GM23338 (cell line): Measurements from ENCODE around the gene B4GALT2. TPM values are rescaled to one million over a fixed set of nuclear protein-coding genes. Genes with fewer than 3 reads are reported as not detected.

Experiments used
- ATAC-seq: fragments of 200-7000 bp; cut with Tn5 transposase; 3 replicates; pipeline ENCODE4 v1.9.1; 2020
- DNase-seq: peaks from one replicate; pipeline ENCODE4 v3.0.0-alpha.2; 2015; ENCODE audit warnings: low spot score
- H2AFZ ChIP-seq: fragments of 200-600 bp; sonication (generic); 2 replicates; pipeline ENCODE4 v1.8.0; 2016; ENCODE audit warnings: antibody characterized with exemption, mild to moderate bottlenecking, moderate library complexity
- H3F3A ChIP-seq: fragments of 200-600 bp; sonication (generic); replicated peaks from 2 replicates; pipeline ENCODE4 v1.8.0; 2017; ENCODE audit warnings: antibody characterized with exemption, mixed run types, low read depth
- H3K27ac ChIP-seq: fragments of 200-600 bp; sonication (generic); 2 replicates; pipeline ENCODE4 v1.6.1; 2016; ENCODE audit warnings: low read depth
- H3K27me3 ChIP-seq: fragments of 200-600 bp; sonication (generic); 2 replicates; pipeline ENCODE4 v1.8.0; 2016; ENCODE audit warnings: mild to moderate bottlenecking, mixed run types, moderate library complexity; ENCODE audit not compliant: insufficient read depth
- H3K36me3 ChIP-seq: fragments of 200-600 bp; sonication (generic); 2 replicates; pipeline ENCODE4 v1.8.0; 2016; ENCODE audit warnings: mild to moderate bottlenecking; ENCODE audit not compliant: insufficient read depth
- H3K4me1 ChIP-seq: fragments of 200-600 bp; sonication (generic); 2 replicates; pipeline ENCODE4 v1.8.0; 2016; ENCODE audit warnings: mild to moderate bottlenecking, moderate library complexity; ENCODE audit not compliant: insufficient read depth
- H3K4me2 ChIP-seq: fragments of 200-600 bp; sonication (generic); 2 replicates; pipeline ENCODE4 v1.7.1; 2017; ENCODE audit warnings: mixed run types
- H3K4me3 ChIP-seq: fragments of 200-600 bp; sonication (generic); 2 replicates; pipeline ENCODE4 v1.6.1; 2016; ENCODE audit warnings: mixed run types
- H3K79me2 ChIP-seq: fragments of 200-600 bp; sonication (generic); replicated peaks from 2 replicates; pipeline ENCODE4 v1.8.0; 2017; ENCODE audit warnings: mild to moderate bottlenecking; ENCODE audit not compliant: insufficient read depth
- H3K9me2 ChIP-seq: fragments of 200-600 bp; sonication (generic); 2 replicates; pipeline ENCODE4 v1.8.0; 2017; ENCODE audit not compliant: insufficient read depth
- H4K20me1 ChIP-seq: fragments of 200-600 bp; sonication (generic); replicated peaks from 2 replicates; pipeline ENCODE4 v1.8.0; 2017; ENCODE audit warnings: mild to moderate bottlenecking; ENCODE audit not compliant: insufficient read depth
- H3K27ac Mint-ChIP-seq: 2 replicates; pipeline ENCODE4 v1.8.0; 2020; ENCODE audit warnings: inconsistent platforms, mild to moderate bottlenecking, moderate library complexity, mixed read lengths
- H3K27me3 Mint-ChIP-seq: 3 replicates; pipeline ENCODE4 v1.8.0; 2022; ENCODE audit warnings: low read depth, mild to moderate bottlenecking, moderate library complexity, mixed read lengths, inconsistent platforms; ENCODE audit not compliant: insufficient read depth, poor library complexity
- H3K36me3 Mint-ChIP-seq: 3 replicates; pipeline ENCODE4 v1.8.0; 2021; ENCODE audit warnings: low read depth, mild to moderate bottlenecking, inconsistent platforms, moderate library complexity, mixed read lengths
- H3K4me1 Mint-ChIP-seq: 3 replicates; pipeline ENCODE4 v1.8.0; 2020; ENCODE audit warnings: mild to moderate bottlenecking, inconsistent platforms, mixed read lengths
- H3K4me3 Mint-ChIP-seq: 3 replicates; pipeline ENCODE4 v1.8.0; 2021; ENCODE audit warnings: moderate library complexity, mild to moderate bottlenecking, inconsistent platforms, mixed read lengths
- H3K9me3 Mint-ChIP-seq: 3 replicates; pipeline ENCODE4 v1.8.0; 2020; ENCODE audit warnings: moderate library complexity, mild to moderate bottlenecking, inconsistent platforms, mixed read lengths
- ETS1 ChIP-seq: IDR thresholded peaks from 2 replicates; pipeline ENCODE4 v1.6.1; 2016; ENCODE audit warnings: antibody characterized with exemption
- EZH2phosphoT487 ChIP-seq: fragments of 200-600 bp; sonication (generic); IDR thresholded peaks from one replicate; pipeline ENCODE4 v1.8.1; 2018; ENCODE audit warnings: antibody characterized with exemption; ENCODE audit not compliant: unreplicated experiment
- POLR2AphosphoS5 ChIP-seq: IDR thresholded peaks from 2 replicates; pipeline ENCODE4 v1.6.1; 2016; ENCODE audit warnings: antibody characterized with exemption, low read depth
- REST ChIP-seq: IDR thresholded peaks from one replicate; pipeline ENCODE4 v1.6.1; 2018; ENCODE audit warnings: antibody characterized with exemption; ENCODE audit not compliant: unreplicated experiment
- STAT1 ChIP-seq: IDR thresholded peaks from one replicate; pipeline ENCODE4 v1.6.1; 2016; ENCODE audit warnings: antibody characterized with exemption; ENCODE audit not compliant: unreplicated experiment
- ZNF114 ChIP-seq: fragments of 250-450 bp; sonication (Bioruptor Pico); IDR thresholded peaks from 2 replicates; pipeline ENCODE4 v1.5.0; 2020; ENCODE audit warnings: mild to moderate bottlenecking, moderate library complexity
- ZNF331 ChIP-seq: fragments of 250-450 bp; sonication (Bioruptor Pico); IDR thresholded peaks from 2 replicates; pipeline ENCODE4 v1.5.0; 2020; ENCODE audit warnings: low read depth, mild to moderate bottlenecking, moderate library complexity
- ZNF462 ChIP-seq: fragments of 250-450 bp; sonication (Bioruptor Pico); IDR thresholded peaks from 2 replicates; pipeline ENCODE4 v1.5.0; 2020; ENCODE audit warnings: mild to moderate bottlenecking, moderate library complexity
- polyA plus RNA-seq: library from polyadenylated mRNA; unstranded; fragments of >200 nt; fragmentation: Nextera tagmentation; extraction: Ambion mirVana; gene quantifications from 2 replicates; pipeline ENCODE4 v1.2.1, GENCODE V29; 2016
- total RNA-seq: library from RNA; depleted of rRNA; stranded (reverse); fragments of >200 nt; shearing (Covaris generic); gene quantifications from 2 replicates; pipeline ENCODE4 v1.2.3, GENCODE V29; 2014

Gene B4GALT2
- total and polyA plus RNA-seq, 2 experiments from 2014 or later = 22.4 to 63.1 TPM

- TF ChIP-seq ZNF462 (CRISPR knock-in tag) (no peak), EZH2phosphoT487 (no peak), STAT1 (no peak), ETS1 (no peak)
These were observed 4.4 kb downstream of the B4GALT2 start (continued) for GRCh38 chr1:43983253-43983899.

GRCh38 chr1:43984855-43985254 is 5.8 kb downstream of the B4GALT2 start:
- ATAC-seq (no peak), DNase-seq (no peak)
- H3K36me3 ChIP-seq = no peaks in the 10 kb centered on the region
- peaks cover 9% of the 10 kb centered on the region; the same call in 1 of the 2 replicates for H3F3A ChIP-seq
- no peak overlapping the region for H3K27ac ChIP-seq
- H3K4me1 ChIP-seq = peaks cover 7% of the 10 kb centered on the region; the same call in 1 of the 2 replicates
- H4K20me1 ChIP-seq = no peaks in the 10 kb centered on the region; the same call in 1 of the 2 replicates
- Mint-ChIP-seq H3K4me3 (no peak overlapping the region), H3K9me3 (no peaks in the 10 kb centered on the region), H3K4me1 (peaks cover 11% of the 10 kb centered on the region), H3K36me3 (peaks cover 33% of the 10 kb centered on the region), H3K27ac (no peak overlapping the region), H3K27me3 (peaks cover 29% of the 10 kb centered on the region)
- TF ChIP-seq ZNF331 (CRISPR knock-in tag) = no peak
- TF ChIP-seq EZH2phosphoT487 = no peak
- no peak for TF ChIP-seq ZNF114
- no peak for TF ChIP-seq POLR2AphosphoS5
- TF ChIP-seq REST = no peak
- 0 out of 2 replicates have a peak, but pooled peaks cover 2% of the 10 kb centered on the region for H3K27me3 ChIP-seq
- no peak overlapping the region for H2AFZ ChIP-seq
- no peak overlapping the region for H3K4me2 ChIP-seq
- no peaks in the 10 kb centered on the region for H3K9me2 ChIP-seq
- no peak overlapping the region for H3K4me3 ChIP-seq
- H3K79me2 ChIP-seq = peaks cover 7% of the 10 kb centered on the region; the same call in 1 of the 2 replicates
